HepG2 (cell line): ENCODE data around the gene UBL7. TPM values are rescaled to one million over a fixed set of nuclear protein-coding genes. Genes with fewer than 3 reads are reported as not detected.

ENCODE experiments used
- ATAC-seq: fragments of 200-7000 bp; cut with Tn5 transposase; 3 replicates; pipeline ENCODE4 v1.9.1; 2020; ENCODE audit warnings: mild to moderate bottlenecking, moderate library complexity
- BruUV-seq: library from RNA; stranded (reverse); fragments of 400-500 nt; replicated peaks from 2 replicates; lab custom pipeline; 2021; lab: Mats Ljungman, UMichigan
- CTCF ChIA-PET: fragments of 300-600 bp; formaldehyde crosslinking; extraction: SDS; loops from one replicate; lab custom pipeline; 2021; ENCODE audit warnings: low total read pairs, inconsistent platforms, low intra/inter-chr PET ratio; lab: Yijun Ruan, JAX
- POLR2A ChIA-PET: fragments of 350-600 bp; sonication (Branson Sonifier 250); formaldehyde crosslinking; loops from one replicate; lab custom pipeline; 2020; ENCODE audit warnings: antibody characterized with exemption, inconsistent platforms; lab: Yijun Ruan, JAX
- DNase-seq: peaks from one replicate; pipeline ENCODE4 v3.0.0-alpha.2; 2015; ENCODE audit warnings: low spot score
- FAIRE-seq: peaks from 3 replicates; lab custom pipeline; 2011; peaks lifted over from hg19 to GRCh38; lab: Jason Lieb, UNC
- H2AFZ ChIP-seq: one replicate; pipeline ENCODE4 v1.6.1; 2011; ENCODE audit warnings: low read length, inconsistent platforms
- H3K27ac ChIP-seq: fragments of 300-600 bp; 3 replicates; pipeline ENCODE4 v1.8.0; 2011; ENCODE audit warnings: mixed run types, mild to moderate bottlenecking, mixed read lengths, low read length, inconsistent platforms; ENCODE audit not compliant: insufficient read depth; ENCODE audit errors: extremely low read length
- H3K27me3 ChIP-seq, 2 experiments: fragments of 200-600 bp in 1 of 2; 2 replicates in 1 of 2; 3 replicates in 1 of 2; pipeline versions ENCODE4 v1.6.0 to v1.8.0; 2011; ENCODE audit warnings: low read length in 2 of 2, mild to moderate bottlenecking in 2 of 2, moderate library complexity in 2 of 2, inconsistent platforms in 1 of 2; ENCODE audit not compliant: insufficient read depth in 2 of 2, control insufficient read depth in 1 of 2
- H3K36me3 ChIP-seq, 2 experiments: fragments of 200-600 bp in 1 of 2; replicated peaks in 1 of 2; 2 replicates in 1 of 2; 3 replicates in 1 of 2; pipeline versions ENCODE4 v1.5.1 to v1.8.0; 2011; ENCODE audit warnings: low read length in 2 of 2, inconsistent platforms in 1 of 2; ENCODE audit not compliant: insufficient read depth in 2 of 2, control insufficient read depth in 1 of 2
- H3K4me1 ChIP-seq: 2 replicates; pipeline ENCODE4 v1.5.1; 2012; ENCODE audit warnings: low read length, inconsistent platforms; ENCODE audit not compliant: insufficient read depth
- H3K4me2 ChIP-seq: 2 replicates; pipeline ENCODE4 v1.6.0; 2011; ENCODE audit warnings: low read depth, low read length, inconsistent platforms
- H3K4me3 ChIP-seq, 3 experiments: fragments of 200-600 bp in 1 of 3; sonication (generic), shearing (Covaris generic) in 1 of 3; replicated peaks in 1 of 3; 2 replicates each; pipeline ENCODE4 v1.5.1; 2011 to 2016; ENCODE audit warnings: low read length in 3 of 3, inconsistent platforms in 2 of 3, low read depth in 2 of 3, mild to moderate bottlenecking in 2 of 3, control low read depth in 1 of 3, mixed read lengths in 1 of 3; ENCODE audit not compliant: insufficient read depth in 1 of 3
- H3K79me2 ChIP-seq: one replicate; pipeline ENCODE4 v1.6.1; 2011; ENCODE audit warnings: low read length, inconsistent platforms; ENCODE audit not compliant: insufficient read depth
- H3K9ac ChIP-seq: 2 replicates; pipeline ENCODE4 v1.6.0; 2011; ENCODE audit warnings: mild to moderate bottlenecking, low read depth, low read length, inconsistent platforms; ENCODE audit not compliant: insufficient read depth
- H3K9me3 ChIP-seq: 2 replicates; pipeline ENCODE4 v1.5.1; 2012; ENCODE audit warnings: mild to moderate bottlenecking, low read length
- H4K20me1 ChIP-seq: 2 replicates; pipeline ENCODE4 v1.6.0; 2011; ENCODE audit warnings: inconsistent platforms, mild to moderate bottlenecking, low read length, moderate library complexity; ENCODE audit not compliant: insufficient read depth
- HOXA9 ChIP-seq: sonication (generic); formaldehyde crosslinking; IDR thresholded peaks from 2 replicates; pipeline ENCODE4 v1.8.1; 2022; ENCODE audit warnings: missing genetic modification reagents, mild to moderate bottlenecking, moderate library complexity, borderline replicate concordance
- ZNF18 ChIP-seq: sonication (generic); formaldehyde crosslinking; IDR thresholded peaks from 2 replicates; pipeline ENCODE4 v1.8.0; 2022; ENCODE audit warnings: mild to moderate bottlenecking, missing genetic modification reagents; ENCODE audit not compliant: insufficient replicate concordance
- WGBS: methylation state at CpG from one replicate; pipeline ENCODE4 v1.1.6; 2017; ENCODE audit warnings: low lambda C conversion rate; 5-methylcytosine and 5-hydroxymethylcytosine counted together
- in situ Hi-C: cut with HindIII; loops from 2 replicates; pipeline ENCODE4 v1.10.0; 2017; ENCODE audit warnings: low pct_unique_long_range_greater_than_20kb; ENCODE audit not compliant: extremely low pct_ligation_motif_present
- intact Hi-C: fragments of 100-400 bp; cut with micrococcal nuclease; formaldehyde crosslinking; loops from one replicate; pipeline ENCODE4 v1.10.0; 2022; ENCODE audit not compliant: unreplicated experiment
- polyA plus RNA-seq, 8 experiments: library from polyadenylated mRNA; depleted of rRNA in 3 of 8; stranded (reverse) in 7 of 8; unstranded in 1 of 8; fragments of >200 nt; fragmentation: Illumina TruSeq in 4 of 8; extraction: Trizol in 4 of 8; gene quantifications; 2 replicates each; pipeline versions ENCODE4 v1.2.1 to v1.2.3, GENCODE V29; 2011 to 2016; ENCODE audit warnings: low read depth in 4 of 8, missing spikeins in 1 of 8, mixed read lengths in 1 of 8; ENCODE audit not compliant: insufficient read depth in 1 of 8
- total RNA-seq, 5 experiments: library from RNA; depleted of rRNA; stranded (reverse); fragments of >200 nt; fragmentation: Illumina TruSeq; extraction: Trizol; gene quantifications; 2 replicates each; pipeline ENCODE4 v1.2.3, GENCODE V29; 2016; ENCODE audit warnings: low read depth in 1 of 5

UBL7 gene
- total and polyA plus RNA-seq, 2 of the 13 experiments (the other 11 are each of a cell fraction or from before 2014, with no cell fraction given), result 55.0 to 63.5 TPM

GRCh38 chr15:74453925-74454763, 6.8 kb downstream of the UBL7 start:
- FAIRE-seq, result no peak

More at GRCh38 chr15:74453925-74454763, 6.8 kb downstream of the UBL7 start:
- ATAC-seq (no peak), DNase-seq (no peak)
- H3K4me1 ChIP-seq, result peaks cover 24% of the 10 kb centered on the region
- CTCF ChIA-PET, result no interaction called here
- BruUV-seq, result no TSS peak
- H3K27me3 ChIP-seq, result no peaks in the 10 kb centered on the region
- WGBS, result 94% methylated on average over 13 of the region's 13 CpGs
- H3K27ac ChIP-seq, result no peak overlapping the region
- no peak overlapping the region for H3K4me2 ChIP-seq
- H3K4me3 ChIP-seq, result no peak overlapping the region
- in situ Hi-C loops, result no loop called here
- no peak overlapping the region for H2AFZ ChIP-seq
- POLR2A ChIA-PET, result interaction anchor here (13.6 kb wide), 1 partner anchor 13 kb away, joined by 357 read pairs; no protein-coding TSS in a partner anchor
- intact Hi-C loops, result no loop called here
- H4K20me1 ChIP-seq, result no peaks in the 10 kb centered on the region
- peaks cover 1 to 54% of the 10 kb centered on the region in 2 experiments; a peak in 4 of 5 replicates for H3K36me3 ChIP-seq
- no peaks in the 10 kb centered on the region for H3K9me3 ChIP-seq
- H3K79me2 ChIP-seq, result peaks cover 4% of the 10 kb centered on the region
- no peak overlapping the region for H3K9ac ChIP-seq
- TF ChIP-seq HOXA9 (CRISPR knock-in tag) (no peak), ZNF18 (CRISPR knock-in tag) (no peak)
- TF ChIP-seq, all 625 proteins: peak for 0
